IPS-18a (cell line): ENCODE results near the gene DHRSX.

ENCODE experiments used
- H3K27ac ChIP-seq: one replicate; pipeline ENCODE4 v1.5.1; 2013; ENCODE audit warnings: low read length
- H3K27me3 ChIP-seq: one replicate; pipeline ENCODE4 v1.6.1; 2013; ENCODE audit warnings: mild to moderate bottlenecking, low read length; ENCODE audit not compliant: control insufficient read depth, insufficient read depth
- H3K36me3 ChIP-seq: one replicate; pipeline ENCODE4 v1.6.1; 2013; ENCODE audit warnings: low read depth, low read length; ENCODE audit not compliant: control insufficient read depth
- H3K4me1 ChIP-seq: one replicate; pipeline ENCODE4 v1.6.1; 2013; ENCODE audit warnings: low read depth, low read length; ENCODE audit not compliant: control insufficient read depth
- H3K4me3 ChIP-seq: one replicate; pipeline ENCODE4 v1.5.1; 2013; ENCODE audit warnings: low read length
- H3K9ac ChIP-seq: one replicate; pipeline ENCODE4 v1.6.1; 2013; ENCODE audit warnings: mild to moderate bottlenecking, low read length, moderate library complexity
- H3K9me3 ChIP-seq: one replicate; pipeline ENCODE4 v1.6.1; 2013; ENCODE audit warnings: low read depth, low read length; ENCODE audit not compliant: control insufficient read depth

The DHRSX gene

GRCh38 chrX:2343413-2343812 lies 157.4 kb downstream of the DHRSX start:
- H3K4me1 ChIP-seq: peaks cover 4% of the 10 kb centered on the region
- H3K36me3 ChIP-seq: no peaks in the 10 kb centered on the region
- no peaks in the 10 kb centered on the region for H3K27me3 ChIP-seq
- H3K9ac ChIP-seq: no peak overlapping the region
- H3K4me3 ChIP-seq: no peak overlapping the region
- no peak overlapping the region for H3K27ac ChIP-seq
- H3K9me3 ChIP-seq: no peaks in the 10 kb centered on the region

- Histone ChIP-seq H3K36me3 (no peaks in the 10 kb centered on the region), H3K27me3 (no peaks in the 10 kb centered on the region), H3K27ac (no peak overlapping the region), H3K4me1 (peaks cover 4% of the 10 kb centered on the region), H3K9ac (no peak overlapping the region), H3K4me3 (no peak overlapping the region), H3K9me3 (no peaks in the 10 kb centered on the region)
Observed at GRCh38 chrX:2342874-2343273, 157.9 kb downstream of the DHRSX start.

- no peaks in the 10 kb centered on the region for H3K9me3 ChIP-seq
- peaks cover 4% of the 10 kb centered on the region for H3K4me1 ChIP-seq
- no peaks in the 10 kb centered on the region for H3K36me3 ChIP-seq
- no peak overlapping the region for H3K4me3 ChIP-seq
- no peak overlapping the region for H3K9ac ChIP-seq
- H3K27me3 ChIP-seq: no peaks in the 10 kb centered on the region
- H3K27ac ChIP-seq: no peak overlapping the region
Observed at GRCh38 chrX:2342281-2342688, 158.5 kb downstream of the DHRSX start.

GRCh38 chrX:2340991-2341390 lies 159.8 kb downstream of the DHRSX start:
- no peak overlapping the region for H3K27ac ChIP-seq
- H3K36me3 ChIP-seq: no peaks in the 10 kb centered on the region
- peaks cover 4% of the 10 kb centered on the region for H3K4me1 ChIP-seq
- H3K27me3 ChIP-seq: no peaks in the 10 kb centered on the region
- H3K9ac ChIP-seq: no peak overlapping the region
- H3K9me3 ChIP-seq: no peaks in the 10 kb centered on the region
- H3K4me3 ChIP-seq: no peak overlapping the region

GRCh38 chrX:2336181-2336580 lies 164.6 kb downstream of the DHRSX start:
- H3K4me1 ChIP-seq: no peaks in the 10 kb centered on the region

GRCh38 chrX:2334237-2334636 lies 166.5 kb downstream of the DHRSX start:
- Histone ChIP-seq H3K27me3 (no peaks in the 10 kb centered on the region), H3K4me3 (no peak overlapping the region), H3K9me3 (no peaks in the 10 kb centered on the region), H3K9ac (no peak overlapping the region), H3K27ac (no peak overlapping the region), H3K36me3 (no peaks in the 10 kb centered on the region), H3K4me1 (no peaks in the 10 kb centered on the region)

More at GRCh38 chrX:2336181-2336580, 164.6 kb downstream of the DHRSX start:
- Histone ChIP-seq H3K9me3 (no peaks in the 10 kb centered on the region), H3K9ac (no peak overlapping the region), H3K36me3 (no peaks in the 10 kb centered on the region), H3K27ac (no peak overlapping the region), H3K4me3 (no peak overlapping the region), H3K27me3 (no peaks in the 10 kb centered on the region)

GRCh38 chrX:2332252-2332651 lies 168.5 kb downstream of the DHRSX start:
- Histone ChIP-seq H3K9me3 (no peaks in the 10 kb centered on the region), H3K27ac (no peak overlapping the region), H3K4me1 (no peaks in the 10 kb centered on the region), H3K27me3 (no peaks in the 10 kb centered on the region), H3K9ac (no peak overlapping the region), H3K4me3 (no peak overlapping the region), H3K36me3 (no peaks in the 10 kb centered on the region)

GRCh38 chrX:2330910-2331309 lies 169.9 kb downstream of the DHRSX start:
- no peak overlapping the region for H3K27ac ChIP-seq
- no peaks in the 10 kb centered on the region for H3K36me3 ChIP-seq
- H3K27me3 ChIP-seq: no peaks in the 10 kb centered on the region
- no peak overlapping the region for H3K9ac ChIP-seq
- no peaks in the 10 kb centered on the region for H3K4me1 ChIP-seq
- no peak overlapping the region for H3K4me3 ChIP-seq
- H3K9me3 ChIP-seq: no peaks in the 10 kb centered on the region

- Histone ChIP-seq H3K27ac (no peak overlapping the region), H3K9ac (no peak overlapping the region), H3K36me3 (no peaks in the 10 kb centered on the region), H3K4me3 (no peak overlapping the region), H3K9me3 (no peaks in the 10 kb centered on the region), H3K27me3 (no peaks in the 10 kb centered on the region), H3K4me1 (no peaks in the 10 kb centered on the region)
Observed at GRCh38 chrX:2330487-2330886, 170.3 kb downstream of the DHRSX start.

GRCh38 chrX:2327423-2327822 lies 173.4 kb downstream of the DHRSX start:
- Histone ChIP-seq H3K27me3 (no peaks in the 10 kb centered on the region), H3K27ac (no peak overlapping the region), H3K36me3 (no peaks in the 10 kb centered on the region), H3K4me3 (no peak overlapping the region), H3K9me3 (no peaks in the 10 kb centered on the region), H3K4me1 (no peaks in the 10 kb centered on the region), H3K9ac (no peak overlapping the region)

- no peaks in the 10 kb centered on the region for H3K4me1 ChIP-seq
- no peak overlapping the region for H3K9ac ChIP-seq
- H3K4me3 ChIP-seq: no peak overlapping the region
- no peaks in the 10 kb centered on the region for H3K9me3 ChIP-seq
- H3K36me3 ChIP-seq: no peaks in the 10 kb centered on the region
- H3K27ac ChIP-seq: no peak overlapping the region
- H3K27me3 ChIP-seq: no peaks in the 10 kb centered on the region
Observed at GRCh38 chrX:2325076-2325784, 175.5 kb downstream of the DHRSX start.

GRCh38 chrX:2324151-2324550 lies 176.6 kb downstream of the DHRSX start:
- no peaks in the 10 kb centered on the region for H3K27me3 ChIP-seq
- no peak overlapping the region for H3K4me3 ChIP-seq
- no peaks in the 10 kb centered on the region for H3K4me1 ChIP-seq
- no peak overlapping the region for H3K9ac ChIP-seq
- no peaks in the 10 kb centered on the region for H3K9me3 ChIP-seq
- no peak overlapping the region for H3K27ac ChIP-seq
- no peaks in the 10 kb centered on the region for H3K36me3 ChIP-seq
